Trophoblast cell (in vitro differentiated cells and primary cell): ENCODE measurements around the gene RAB35.

ENCODE experiments used
- DNase-seq, 2 donors: peaks; one replicate each; pipeline ENCODE4 v3.0.0-alpha.2; 2016
- H2AFZ ChIP-seq: 2 replicates; pipeline ENCODE4 v1.6.1; 2013; ENCODE audit warnings: low read length, moderate library complexity, mild to moderate bottlenecking; ENCODE audit not compliant: insufficient read depth, poor library complexity
- H2AK5ac ChIP-seq: 2 replicates; pipeline ENCODE4 v1.6.1; 2013; ENCODE audit warnings: mild to moderate bottlenecking, low read length
- H2BK120ac ChIP-seq: 2 replicates; pipeline ENCODE4 v1.6.1; 2013; ENCODE audit warnings: low read length, mild to moderate bottlenecking, moderate library complexity; ENCODE audit not compliant: insufficient read depth, poor library complexity
- H2BK12ac ChIP-seq: 2 replicates; pipeline ENCODE4 v1.6.1; 2013; ENCODE audit warnings: mild to moderate bottlenecking, low read length, moderate library complexity
- H2BK5ac ChIP-seq: 2 replicates; pipeline ENCODE4 v1.6.1; 2013; ENCODE audit warnings: low read length, low read depth, moderate library complexity, mild to moderate bottlenecking; ENCODE audit not compliant: poor library complexity
- H3K14ac ChIP-seq: 2 replicates; pipeline ENCODE4 v1.6.1; 2013; ENCODE audit warnings: mild to moderate bottlenecking, low read length
- H3K18ac ChIP-seq: 2 replicates; pipeline ENCODE4 v1.6.1; 2013; ENCODE audit warnings: mild to moderate bottlenecking, low read length
- H3K23ac ChIP-seq: 2 replicates; pipeline ENCODE4 v1.6.1; 2013; ENCODE audit warnings: low read length
- H3K27ac ChIP-seq: 2 replicates; pipeline ENCODE4 v1.5.1; 2013; ENCODE audit warnings: low read depth, mild to moderate bottlenecking, inconsistent platforms, low read length, moderate library complexity
- H3K27me3 ChIP-seq: 2 replicates; pipeline ENCODE4 v1.6.1; 2013; ENCODE audit warnings: inconsistent platforms, mild to moderate bottlenecking, low read length, moderate library complexity; ENCODE audit not compliant: insufficient read depth
- H3K36me3 ChIP-seq, 2 experiments: 1 replicate in 1 of 2; 2 replicates in 1 of 2; pipeline ENCODE4 v1.6.1; 2013; ENCODE audit warnings: low read length in 2 of 2, mild to moderate bottlenecking in 2 of 2, moderate library complexity in 1 of 2; ENCODE audit not compliant: insufficient read depth in 2 of 2, control insufficient read depth in 1 of 2
- H3K4ac ChIP-seq: 2 replicates; pipeline ENCODE4 v1.6.1; 2013; ENCODE audit warnings: low read depth, mild to moderate bottlenecking, low read length, moderate library complexity
- H3K4me1 ChIP-seq, 2 experiments: 1 replicate in 1 of 2; 2 replicates in 1 of 2; pipeline ENCODE4 v1.6.1; 2013; ENCODE audit warnings: low read length in 2 of 2, mild to moderate bottlenecking in 2 of 2, moderate library complexity in 1 of 2; ENCODE audit not compliant: insufficient read depth in 2 of 2, control insufficient read depth in 1 of 2
- H3K4me2 ChIP-seq: 2 replicates; pipeline ENCODE4 v1.6.1; 2013; ENCODE audit warnings: inconsistent platforms, mild to moderate bottlenecking, low read length, moderate library complexity
- H3K4me3 ChIP-seq: 2 replicates; pipeline ENCODE4 v1.5.1; 2013; ENCODE audit warnings: mild to moderate bottlenecking, low read depth, low read length, inconsistent platforms
- H3K79me1 ChIP-seq: one replicate; pipeline ENCODE4 v1.6.1; 2013; ENCODE audit warnings: low read length
- H3K79me2 ChIP-seq: 2 replicates; pipeline ENCODE4 v1.6.1; 2013; ENCODE audit warnings: low read length, mild to moderate bottlenecking; ENCODE audit not compliant: control insufficient read depth, insufficient read depth, poor library complexity
- H3K9ac ChIP-seq: 2 replicates; pipeline ENCODE4 v1.6.1; 2013; ENCODE audit warnings: mild to moderate bottlenecking, low read length
- H3K9me3 ChIP-seq: 2 replicates; pipeline ENCODE4 v1.6.1; 2013; ENCODE audit warnings: low read depth, mild to moderate bottlenecking, control low read depth, inconsistent platforms, low read length; ENCODE audit not compliant: insufficient read depth
- H4K12ac ChIP-seq: 2 replicates; pipeline ENCODE4 v1.6.1; 2013; ENCODE audit warnings: low read depth, mild to moderate bottlenecking, low read length, moderate library complexity
- H4K8ac ChIP-seq: 2 replicates; pipeline ENCODE4 v1.6.1; 2013; ENCODE audit warnings: low read depth, mild to moderate bottlenecking, low read length, moderate library complexity
- H4K91ac ChIP-seq: one replicate; pipeline ENCODE4 v1.6.1; 2013; ENCODE audit warnings: low read depth, mild to moderate bottlenecking, low read length, moderate library complexity
- WGBS: extraction: QIAGEN DNeasy Blood & Tissue Kit; methylation state at CpG from one replicate; pipeline ENCODE4 v1.1.7; 2013; ENCODE audit warnings: missing lambda C conversion rate; ENCODE audit not compliant: insufficient read length, insufficient coverage; ENCODE audit errors: extremely low coverage; 5-methylcytosine and 5-hydroxymethylcytosine counted together

Gene RAB35

GRCh38 chr12:120095736-120096135 is 20.8 kb downstream of the RAB35 start:
- Histone ChIP-seq H2AFZ (no peak overlapping the region), H4K12ac (no peak overlapping the region), H3K79me1 (no peaks in the 10 kb centered on the region), H3K4me1 (peaks cover 0 to 3% of the 10 kb centered on the region in 2 experiments), H3K9ac (no peak overlapping the region), H3K14ac (no peak overlapping the region), H3K27me3 (no peaks in the 10 kb centered on the region), H2BK120ac (no peak overlapping the region), H3K4ac (no peak overlapping the region), H2BK12ac (no peak overlapping the region), H3K79me2 (no peaks in the 10 kb centered on the region), H2AK5ac (no peak overlapping the region), H3K36me3 (peaks cover 65 to 67% of the 10 kb centered on the region in 2 experiments), H3K4me3 (no peak overlapping the region), H3K18ac (no peak overlapping the region), H3K23ac (no peak overlapping the region), H3K9me3 (peaks cover 1% of the 10 kb centered on the region), H4K91ac (no peak overlapping the region), H3K27ac (no peak overlapping the region), H3K4me2 (no peak overlapping the region), H2BK5ac (no peak overlapping the region), H4K8ac (no peak overlapping the region)
- DNase-seq, result no peak
- WGBS, result no CpG with 5 or more reads among the region's 8 CpGs

DNA sequence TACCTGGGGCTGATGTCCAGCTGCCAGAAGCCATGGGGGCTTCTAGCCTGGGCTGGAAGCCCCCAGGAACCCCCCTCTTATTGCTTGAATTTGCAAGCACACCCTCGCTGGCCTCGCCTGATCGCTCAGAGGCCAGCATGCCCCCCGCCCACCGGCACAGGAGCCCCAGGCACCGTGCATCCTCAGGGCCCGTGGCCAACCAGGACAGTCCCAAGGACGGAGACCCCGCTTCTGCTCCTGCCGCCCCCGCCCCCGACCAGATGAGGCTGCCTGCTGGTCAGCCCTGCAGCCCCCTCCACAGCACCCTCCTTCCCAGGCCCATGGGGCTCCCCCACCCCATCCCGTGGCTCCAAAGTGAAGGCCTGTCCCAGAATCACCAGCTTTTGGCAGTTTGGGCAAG is 21.2 kb downstream of the RAB35 start:
- H4K91ac ChIP-seq, result no peak overlapping the region
- H3K4me2 ChIP-seq, result no peak overlapping the region
- H3K4me3 ChIP-seq, result no peak overlapping the region
- H3K4ac ChIP-seq, result no peak overlapping the region
- H3K9ac ChIP-seq, result no peak overlapping the region
- WGBS, result no CpG with 5 or more reads among the region's 13 CpGs
- H2AFZ ChIP-seq, result no peak overlapping the region
- H3K18ac ChIP-seq, result no peak overlapping the region
- H4K8ac ChIP-seq, result no peak overlapping the region
- no peak overlapping the region for H3K27ac ChIP-seq
- no peaks in the 10 kb centered on the region for H3K79me2 ChIP-seq
- H3K9me3 ChIP-seq, result peaks cover 1% of the 10 kb centered on the region
- H3K4me1 ChIP-seq, result peaks cover 0 to 3% of the 10 kb centered on the region in 2 experiments
- H2BK120ac ChIP-seq, result no peak overlapping the region
- DNase-seq, result no peak
- H3K23ac ChIP-seq, result no peak overlapping the region
- H3K36me3 ChIP-seq, result peaks cover 62 to 63% of the 10 kb centered on the region in 2 experiments
- no peak overlapping the region for H3K14ac ChIP-seq
- no peak overlapping the region for H2BK5ac ChIP-seq
- H2BK12ac ChIP-seq, result no peak overlapping the region
- H3K79me1 ChIP-seq, result no peaks in the 10 kb centered on the region
- no peak overlapping the region for H2AK5ac ChIP-seq
- no peaks in the 10 kb centered on the region for H3K27me3 ChIP-seq
- no peak overlapping the region for H4K12ac ChIP-seq

DNA sequence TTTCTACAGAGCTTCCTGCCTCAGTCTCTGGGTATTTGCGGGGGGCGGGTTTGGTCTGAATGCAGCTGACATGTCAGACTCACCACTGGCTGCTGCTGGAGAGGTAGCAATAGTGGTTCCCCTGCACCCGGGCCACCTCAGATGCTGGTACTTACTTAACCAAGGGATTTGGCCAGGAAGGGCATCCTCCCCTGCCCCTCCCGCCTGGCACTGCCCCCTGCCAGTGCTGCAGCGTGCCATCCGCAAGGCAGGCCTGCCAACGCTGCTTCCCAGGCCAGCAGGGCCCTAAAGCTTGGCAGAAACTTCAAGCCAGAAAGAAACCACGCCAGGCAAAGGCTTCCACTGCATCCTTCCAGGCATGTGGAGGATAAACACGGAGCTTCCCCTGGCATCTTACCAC is 22.1 kb downstream of the RAB35 start:
- Histone ChIP-seq H3K14ac (no peak overlapping the region), H3K4ac (no peak overlapping the region), H4K12ac (no peak overlapping the region), H3K27me3 (no peaks in the 10 kb centered on the region), H3K79me2 (no peaks in the 10 kb centered on the region), H2AK5ac (no peak overlapping the region), H2AFZ (no peak overlapping the region), H3K79me1 (no peaks in the 10 kb centered on the region), H3K23ac (no peak overlapping the region), H3K36me3 (peaks cover 54 to 55% of the 10 kb centered on the region in 2 experiments), H2BK120ac (no peak overlapping the region), H2BK12ac (no peak overlapping the region), H2BK5ac (no peak overlapping the region), H4K8ac (no peak overlapping the region), H3K9me3 (peaks cover 1% of the 10 kb centered on the region), H3K9ac (no peak overlapping the region), H3K27ac (no peak overlapping the region), H4K91ac (no peak overlapping the region), H3K4me1 (peaks cover 0 to 3% of the 10 kb centered on the region in 2 experiments), H3K18ac (no peak overlapping the region), H3K4me2 (no peak overlapping the region), H3K4me3 (no peak overlapping the region)
- WGBS, result no CpG with 5 or more reads among the region's 9 CpGs
- no peak for DNase-seq

DNA sequence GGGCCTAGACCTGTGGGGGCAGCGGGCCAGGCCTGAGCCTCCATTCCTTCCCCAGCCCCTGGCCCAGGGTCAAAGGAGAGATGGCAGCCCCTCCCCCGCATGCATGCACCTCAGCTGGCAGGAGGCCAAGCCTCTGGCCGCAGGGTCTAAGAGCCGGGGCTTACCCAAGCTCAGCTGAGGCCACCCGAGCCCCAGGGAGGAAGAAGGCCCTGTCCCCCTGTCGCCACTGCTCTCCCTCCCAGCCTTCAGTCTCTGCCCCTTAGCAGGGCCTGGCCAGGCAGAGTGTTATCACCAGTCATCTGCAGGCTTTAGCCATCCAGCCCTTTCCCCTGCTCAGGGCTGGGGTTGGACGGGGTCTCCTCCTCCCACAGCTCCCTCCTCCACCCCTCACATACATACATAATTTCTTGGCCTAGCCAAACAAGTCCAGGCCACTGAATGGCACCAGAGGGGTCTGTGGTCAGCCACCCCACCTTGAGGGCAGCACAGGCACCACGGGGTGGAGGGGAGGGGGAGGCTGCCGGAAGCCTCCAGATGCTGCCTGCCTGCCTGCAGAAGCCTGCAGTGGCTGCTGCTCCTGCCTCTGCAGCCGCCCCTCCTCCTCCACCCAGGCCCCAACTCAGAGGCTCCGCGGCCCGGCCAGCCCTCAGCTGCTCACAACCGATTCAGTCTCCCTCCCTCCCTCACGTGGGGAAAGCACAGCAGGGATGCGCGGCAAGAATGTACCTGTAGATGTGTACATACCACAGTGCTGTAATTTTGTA is 22.8 kb downstream of the RAB35 start:
- Histone ChIP-seq H2BK5ac (no peak overlapping the region), H2BK12ac (no peak overlapping the region), H3K4me3 (no peak overlapping the region), H4K91ac (no peak overlapping the region), H4K8ac (no peak overlapping the region), H3K18ac (no peak overlapping the region), H2AFZ (no peak overlapping the region), H4K12ac (no peak overlapping the region), H3K27ac (peak overlapping the region; percentile 35), H2AK5ac (no peak overlapping the region), H3K23ac (no peak overlapping the region), H3K4ac (no peak overlapping the region), H3K14ac (no peak overlapping the region), H3K79me2 (no peaks in the 10 kb centered on the region), H3K4me1 (peaks cover 0 to 3% of the 10 kb centered on the region in 2 experiments), H3K27me3 (no peaks in the 10 kb centered on the region), H3K9ac (no peak overlapping the region), H3K4me2 (no peak overlapping the region), H3K79me1 (no peaks in the 10 kb centered on the region), H3K9me3 (peaks cover 1% of the 10 kb centered on the region), H3K36me3 (peaks cover 47 to 49% of the 10 kb centered on the region in 2 experiments), H2BK120ac (no peak overlapping the region)
- WGBS, result no CpG with 5 or more reads among the region's 17 CpGs
- DNase-seq, result no peak
